H1 (cell line): ENCODE data around the gene ZNF333. TPM values are rescaled to one million over a fixed set of nuclear protein-coding genes. Genes with fewer than 3 reads are reported as not detected.

Source experiments
- CTCF ChIA-PET: fragments of 300-600 bp; sonication (Branson Sonifier 250); formaldehyde crosslinking; loops from one replicate; lab custom pipeline; 2021; ENCODE audit not compliant: partially characterized antibody; lab: Charles Lee
- POLR2A ChIA-PET: fragments of 300-600 bp; sonication (Branson Sonifier 250); formaldehyde crosslinking; loops from one replicate; lab custom pipeline; 2021; ENCODE audit warnings: inconsistent platforms; ENCODE audit not compliant: partially characterized antibody; lab: Charles Lee
- DNase-seq, 2 experiments: peaks; one replicate each; pipeline versions ENCODE4 v3.0.0 to v3.0.0-alpha.2; 2010 to 2022; ENCODE audit warnings: low spot score in 2 of 2, low read depth in 1 of 2, mixed read lengths in 1 of 2
- FAIRE-seq: peaks from 2 replicates; lab custom pipeline; 2011; peaks lifted over from hg19 to GRCh38; lab: Jason Lieb, UNC
- H2AFZ ChIP-seq: 2 replicates; pipeline ENCODE4 v1.8.1; 2012; ENCODE audit warnings: low read length, inconsistent platforms
- H2AK5ac ChIP-seq: 2 replicates; pipeline ENCODE4 v1.6.1; 2013; ENCODE audit warnings: low read depth, low read length
- H2BK120ac ChIP-seq: replicated peaks from 2 replicates; pipeline ENCODE3; 2013; ENCODE audit warnings: low read depth, low read length, inconsistent platforms
- H2BK12ac ChIP-seq: 2 replicates; pipeline ENCODE4 v1.6.1; 2013; ENCODE audit warnings: low read depth, low read length
- H2BK15ac ChIP-seq: 2 replicates; pipeline ENCODE4 v1.6.1; 2013; ENCODE audit warnings: low read length
- H2BK20ac ChIP-seq: 2 replicates; pipeline ENCODE4 v1.6.1; 2013; ENCODE audit warnings: low read length
- H2BK5ac ChIP-seq: 2 replicates; pipeline ENCODE4 v1.6.1; 2013; ENCODE audit warnings: low read depth, low read length
- H3K14ac ChIP-seq: 2 replicates; pipeline ENCODE4 v1.6.1; 2013; ENCODE audit warnings: inconsistent platforms; ENCODE audit not compliant: insufficient read length
- H3K18ac ChIP-seq: 2 replicates; pipeline ENCODE4 v1.6.1; 2013; ENCODE audit warnings: low read length; ENCODE audit errors: extremely low read depth
- H3K23ac ChIP-seq: 2 replicates; pipeline ENCODE4 v1.6.1; 2013; ENCODE audit warnings: inconsistent platforms; ENCODE audit not compliant: insufficient read length
- H3K23me2 ChIP-seq: 2 replicates; pipeline ENCODE4 v1.6.1; 2013; ENCODE audit warnings: low read depth, low read length
- H3K27ac ChIP-seq: 2 replicates; pipeline ENCODE4 v1.6.1; 2011; ENCODE audit warnings: low read depth, low read length, inconsistent platforms
- H3K27me3 ChIP-seq, 4 experiments: replicated peaks in 1 of 4; 1 replicate in 1 of 4; 2 replicates in 3 of 4; pipeline versions ENCODE4 v1.6.1 to v1.8.1; 2011 to 2013; ENCODE audit warnings: low read length in 3 of 4, mild to moderate bottlenecking in 3 of 4, inconsistent platforms in 2 of 4, mixed read lengths in 2 of 4, moderate library complexity in 1 of 4; ENCODE audit not compliant: control insufficient read depth in 3 of 4, insufficient read depth in 3 of 4; ENCODE audit errors: extremely low read depth in 1 of 4
- H3K36me3 ChIP-seq, 4 experiments: 2 replicates each; pipeline versions ENCODE4 v1.6.1 to v1.8.1; 2011 to 2013; ENCODE audit warnings: mild to moderate bottlenecking in 4 of 4, low read length in 3 of 4, moderate library complexity in 2 of 4, control low read depth in 1 of 4, inconsistent platforms in 1 of 4; ENCODE audit not compliant: insufficient read depth in 4 of 4, control insufficient read depth in 2 of 4
- H3K4ac ChIP-seq: replicated peaks from 2 replicates; pipeline ENCODE3; 2013; ENCODE audit warnings: low read length, low read depth, mixed read lengths, inconsistent platforms; ENCODE audit not compliant: insufficient read length
- H3K4me1 ChIP-seq, 4 experiments: replicated peaks in 1 of 4; 1 replicate in 1 of 4; 2 replicates in 3 of 4; pipeline versions ENCODE4 v1.6.1 to v1.8.1; 2011 to 2013; ENCODE audit warnings: low read length in 3 of 4, inconsistent platforms in 2 of 4, mixed read lengths in 1 of 4; ENCODE audit not compliant: insufficient read depth in 4 of 4, control insufficient read depth in 3 of 4
- H3K4me2 ChIP-seq, 2 experiments: 2 replicates each; pipeline versions ENCODE4 v1.6.1 to v1.8.1; 2011 to 2013; ENCODE audit warnings: low read depth in 2 of 2, low read length in 2 of 2, control low read depth in 1 of 2, inconsistent platforms in 1 of 2, mild to moderate bottlenecking in 1 of 2; ENCODE audit not compliant: insufficient read depth in 1 of 2
- H3K4me3 ChIP-seq, 4 experiments: fragments of 200-600, 300-600 bp in 1 of 4; sonication (generic), shearing (Covaris generic), sonication (Bioruptor Twin) in 1 of 4; 2 replicates each; pipeline versions ENCODE4 v1.5.1 to v1.8.1; 2011 to 2016; ENCODE audit warnings: low read length in 4 of 4, low read depth in 3 of 4, control low read depth in 2 of 4, inconsistent platforms in 2 of 4, mild to moderate bottlenecking in 2 of 4, mixed read lengths in 1 of 4, moderate library complexity in 1 of 4; ENCODE audit not compliant: insufficient read depth in 2 of 4; ENCODE audit errors: extremely low read depth in 1 of 4
- H3K56ac ChIP-seq: replicated peaks from 2 replicates; pipeline ENCODE3; 2013; ENCODE audit warnings: low read depth, mild to moderate bottlenecking, mixed read lengths, low read length, inconsistent platforms; ENCODE audit not compliant: insufficient read length
- H3K79me1 ChIP-seq: 2 replicates; pipeline ENCODE4 v1.6.1; 2013; ENCODE audit warnings: low read depth, low read length, control low read depth
- H3K79me2 ChIP-seq, 2 experiments: 2 replicates each; pipeline versions ENCODE4 v1.6.1 to v1.8.1; 2012 to 2013; ENCODE audit warnings: low read length in 2 of 2, mild to moderate bottlenecking in 2 of 2, inconsistent platforms in 1 of 2; ENCODE audit not compliant: insufficient read depth in 2 of 2, control insufficient read depth in 1 of 2
- H3K9ac ChIP-seq, 4 experiments: replicated peaks in 1 of 4; 1 replicate in 1 of 4; 2 replicates in 3 of 4; pipeline versions ENCODE4 v1.6.1 to v1.8.1; 2011 to 2013; ENCODE audit warnings: low read depth in 3 of 4, low read length in 3 of 4, control low read depth in 2 of 4, mild to moderate bottlenecking in 2 of 4, moderate library complexity in 2 of 4, inconsistent platforms in 1 of 4; ENCODE audit errors: extremely low read depth in 1 of 4
- H3K9me3 ChIP-seq, 2 experiments: 2 replicates each; pipeline versions ENCODE4 v1.6.1 to v1.8.1; 2012 to 2013; ENCODE audit warnings: mild to moderate bottlenecking in 2 of 2, moderate library complexity in 2 of 2, control low read depth in 1 of 2, inconsistent platforms in 1 of 2, low read depth in 1 of 2, low read length in 1 of 2, mixed read lengths in 1 of 2; ENCODE audit not compliant: insufficient read depth in 2 of 2
- H4K20me1 ChIP-seq, 2 experiments: replicated peaks in 1 of 2; 2 replicates each; pipeline versions ENCODE3 to v1.8.1; 2011 to 2013; ENCODE audit warnings: inconsistent platforms in 2 of 2, low read length in 2 of 2, mild to moderate bottlenecking in 1 of 2; ENCODE audit not compliant: insufficient read depth in 2 of 2, control insufficient read depth in 1 of 2
- H4K5ac ChIP-seq: 2 replicates; pipeline ENCODE4 v1.6.1; 2013; ENCODE audit warnings: low read length, low read depth, mixed read lengths, inconsistent platforms; ENCODE audit not compliant: insufficient read length
- H4K8ac ChIP-seq: 2 replicates; pipeline ENCODE4 v1.8.0; 2013; ENCODE audit warnings: mild to moderate bottlenecking, moderate library complexity, low read length, inconsistent platforms; ENCODE audit not compliant: insufficient read depth; ENCODE audit errors: extremely low read depth
- H4K91ac ChIP-seq: replicated peaks from 2 replicates; pipeline ENCODE3; 2013; ENCODE audit warnings: low read length, mixed read lengths, inconsistent platforms; ENCODE audit not compliant: insufficient read length
- BRCA1 ChIP-seq: IDR thresholded peaks from 2 replicates; pipeline ENCODE4 v1.6.1; 2012; ENCODE audit warnings: low read depth, low read length, improper control_type of control experiment
- CTBP2 ChIP-seq: IDR thresholded peaks from 2 replicates; pipeline ENCODE4 v1.7.0; 2011; ENCODE audit warnings: borderline replicate concordance, mild to moderate bottlenecking, moderate library complexity, mixed read lengths, low read length; ENCODE audit not compliant: insufficient read depth, insufficient read length
- CTCF ChIP-seq, 3 experiments: IDR thresholded peaks; 1 replicate in 2 of 3; 2 replicates in 1 of 3; pipeline versions ENCODE4 v1.5.1 to v1.6.1; 2011; ENCODE audit warnings: low read length in 3 of 3, mild to moderate bottlenecking in 3 of 3, inconsistent platforms in 2 of 3, low read depth in 1 of 3, moderate library complexity in 1 of 3; ENCODE audit not compliant: insufficient read depth in 1 of 3; ENCODE audit errors: control extremely low read depth in 1 of 3
- SRF ChIP-seq: IDR thresholded peaks from 2 replicates; pipeline ENCODE4 v1.6.1; 2011; ENCODE audit warnings: mild to moderate bottlenecking, low read depth, low read length, moderate library complexity
- TBP ChIP-seq: IDR thresholded peaks from 2 replicates; pipeline ENCODE4 v1.6.1; 2011; ENCODE audit warnings: low read depth, low read length, improper control_type of control experiment
- TCF12 ChIP-seq: IDR thresholded peaks from 2 replicates; pipeline ENCODE4 v1.6.1; 2011; ENCODE audit warnings: low read depth, mild to moderate bottlenecking, low read length
- TEAD4 ChIP-seq: IDR thresholded peaks from 2 replicates; pipeline ENCODE4 v1.6.1; 2012; ENCODE audit warnings: low read depth, low read length, inconsistent platforms, mixed read lengths
- WGBS, 2 experiments: shearing (Covaris generic) in 1 of 2; methylation state at CpG; one replicate each; pipeline versions ENCODE4 v1.1.6 to v1.1.7; 2013 to 2015; ENCODE audit warnings: low lambda C conversion rate in 2 of 2, mixed read lengths in 2 of 2, inconsistent platforms in 1 of 2, low coverage in 1 of 2, missing lambda C conversion rate in 1 of 2; ENCODE audit not compliant: insufficient replicate concordance in 2 of 2, insufficient coverage in 1 of 2, insufficient read length in 1 of 2; ENCODE audit errors: extremely low coverage in 1 of 2, missing lambda C conversion rate in 1 of 2; 5-methylcytosine and 5-hydroxymethylcytosine counted together
- polyA plus RNA-seq, 7 experiments: library from polyadenylated mRNA; depleted of rRNA in 3 of 7; stranded (reverse) in 5 of 7; unstranded in 2 of 7; fragments of >200 nt in 5 of 7; fragments of 200-250 nt in 2 of 7; gene quantifications; 1 replicate in 5 of 7; 2 replicates in 1 of 7; 4 replicates in 1 of 7; pipeline versions ENCODE4 v1.2.1 to v1.2.3, GENCODE V29; 2011 to 2013; ENCODE audit warnings: missing spikeins in 2 of 7, mixed read lengths in 2 of 7
- total RNA-seq: library from RNA; stranded (reverse); fragmentation: NEBNext Ultra II Directional; extraction: Animal tissue kit (Norgen Biotek cat#: 25700); gene quantifications from 2 replicates; pipeline ENCODE4 v1.2.1, GENCODE V29; 2021

ZNF333 gene
- total and polyA plus RNA-seq, 2 of the 8 experiments (the other 6 are each of a cell fraction or from before 2014, with no cell fraction given), result 7.3 to 8.4 TPM

GRCh38 chr19:14683439-14683838 lies 6.4 kb upstream of the ZNF333 start:
- no peak overlapping the region for H3K4ac ChIP-seq
- no peak overlapping the region for H2BK120ac ChIP-seq
- no peak overlapping the region for H3K27ac ChIP-seq
- H3K18ac ChIP-seq, result no peak overlapping the region
- no peak overlapping the region for H3K4me2 ChIP-seq
- no peak overlapping the region for H3K14ac ChIP-seq
- no peak overlapping the region for H4K8ac ChIP-seq
- POLR2A ChIA-PET, result no interaction called here
- no peak overlapping the region for H3K9ac ChIP-seq
- TF ChIP-seq SRF, result no peak
- no peak for TF ChIP-seq CTBP2
- TF ChIP-seq TEAD4, result no peak
- no peak for TF ChIP-seq TBP
- no peak for TF ChIP-seq TCF12
- no peak for TF ChIP-seq CTCF (IDR thresholded peaks at IDR 0.05; ENCODE audit: control extremely low read depth in 1 of 3, insufficient read depth in 1 of 3, low read depth in 1 of 3, low read length in 3 of 3)
- no peak for TF ChIP-seq BRCA1
- no peak overlapping the region for H4K91ac ChIP-seq
- peaks cover under 1% of the 10 kb centered on the region; the same call in 1 of the 2 replicates for H3K23me2 ChIP-seq
- DNase-seq, result no peak
- CTCF ChIA-PET, result interaction anchor here (0.8 to 7.7 kb wide), 2 partner anchors 71 to 108 kb away, joined by 3 to 149 read pairs; partner anchors contain the start of gene NDUFB7
- H2BK5ac ChIP-seq, result no peak overlapping the region
- H2BK15ac ChIP-seq, result no peak overlapping the region
- no peaks in the 10 kb centered on the region for H3K79me2 ChIP-seq
- no peak overlapping the region for H2AK5ac ChIP-seq
- no peak overlapping the region for H3K56ac ChIP-seq
- H3K79me1 ChIP-seq, result no peaks in the 10 kb centered on the region
- no peak overlapping the region for H4K5ac ChIP-seq
- H3K23ac ChIP-seq, result no peak overlapping the region
- peaks cover 3 to 14% of the 10 kb centered on the region in 2 experiments; a peak in 3 of 4 replicates for H3K9me3 ChIP-seq
- H3K4me1 ChIP-seq, result no peaks in the 10 kb centered on the region
- H3K4me3 ChIP-seq, result no peak overlapping the region
- no peak for FAIRE-seq
- no peak overlapping the region for H2BK12ac ChIP-seq
- no peaks in the 10 kb centered on the region for H3K36me3 ChIP-seq
- H2BK20ac ChIP-seq, result no peak overlapping the region
- H3K27me3 ChIP-seq, result no peaks in the 10 kb centered on the region
- H4K20me1 ChIP-seq, result no peaks in the 10 kb centered on the region
- 64% methylated on average over 3 of the region's 3 CpGs; no CpG with 5 or more reads in 1 of the 2 experiments for WGBS, 2 experiments
- no peak overlapping the region for H2AFZ ChIP-seq
